GM19324 (cell line): ENCODE measurements around the gene C4orf36.
"Not testable (repeated sequence)": the region's sequence is repeated elsewhere in the genome, so short reads cannot be mapped to it uniquely, and the experiment has no call there.

Source experiments
- ATAC-seq: cut with Tn5 transposase; IDR thresholded peaks from one replicate; pipeline ENCODE4 v1.9.1; 2021; ENCODE audit warnings: mild to moderate bottlenecking, moderate library complexity; ENCODE audit not compliant: unreplicated experiment, low FRiP score

Gene C4orf36

DNA sequence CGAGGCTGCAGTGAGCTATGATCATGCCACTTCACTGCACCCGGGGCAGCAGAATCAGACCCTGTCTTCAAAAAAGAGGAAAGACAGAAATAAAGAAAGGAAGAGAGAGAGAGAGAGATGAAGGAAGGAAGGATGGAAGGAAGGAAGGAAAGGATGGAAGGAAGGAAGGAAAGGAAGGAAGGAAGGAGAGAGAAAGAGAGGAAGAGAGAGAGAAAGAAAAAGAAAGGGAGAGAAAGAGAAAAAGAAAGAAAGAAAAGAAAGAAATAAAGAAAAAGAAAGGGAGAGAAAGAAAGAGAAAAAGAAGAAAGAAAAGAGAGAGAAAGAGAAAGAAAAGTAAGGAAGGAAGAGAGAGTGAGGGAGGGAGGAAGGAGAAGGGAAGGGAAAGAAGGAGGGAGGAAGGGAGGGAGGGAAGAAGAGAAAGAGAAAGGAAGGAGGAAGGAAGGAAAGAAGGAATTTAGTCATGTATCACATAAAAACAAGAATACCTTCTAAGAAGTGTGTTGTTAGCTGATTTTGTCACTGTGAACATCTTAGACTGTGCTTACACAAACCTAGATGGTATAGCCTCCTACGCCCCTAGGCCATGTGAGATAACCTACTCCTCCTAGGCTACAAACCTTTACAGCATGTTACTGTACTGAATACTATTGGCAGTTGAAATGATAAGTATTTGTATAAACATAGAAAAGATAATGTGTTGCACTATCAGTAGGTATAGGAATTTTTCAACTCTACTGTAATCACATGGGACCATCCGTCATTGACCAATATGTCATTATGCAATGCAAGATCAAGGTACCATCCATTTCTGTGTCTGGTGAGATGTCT, 25.2 kb upstream of the C4orf36 start:
- ATAC-seq, result no peak

GRCh38 chr4:86916392-86916791, 24.2 kb upstream of the C4orf36 start:
- no peak for ATAC-seq

DNA sequence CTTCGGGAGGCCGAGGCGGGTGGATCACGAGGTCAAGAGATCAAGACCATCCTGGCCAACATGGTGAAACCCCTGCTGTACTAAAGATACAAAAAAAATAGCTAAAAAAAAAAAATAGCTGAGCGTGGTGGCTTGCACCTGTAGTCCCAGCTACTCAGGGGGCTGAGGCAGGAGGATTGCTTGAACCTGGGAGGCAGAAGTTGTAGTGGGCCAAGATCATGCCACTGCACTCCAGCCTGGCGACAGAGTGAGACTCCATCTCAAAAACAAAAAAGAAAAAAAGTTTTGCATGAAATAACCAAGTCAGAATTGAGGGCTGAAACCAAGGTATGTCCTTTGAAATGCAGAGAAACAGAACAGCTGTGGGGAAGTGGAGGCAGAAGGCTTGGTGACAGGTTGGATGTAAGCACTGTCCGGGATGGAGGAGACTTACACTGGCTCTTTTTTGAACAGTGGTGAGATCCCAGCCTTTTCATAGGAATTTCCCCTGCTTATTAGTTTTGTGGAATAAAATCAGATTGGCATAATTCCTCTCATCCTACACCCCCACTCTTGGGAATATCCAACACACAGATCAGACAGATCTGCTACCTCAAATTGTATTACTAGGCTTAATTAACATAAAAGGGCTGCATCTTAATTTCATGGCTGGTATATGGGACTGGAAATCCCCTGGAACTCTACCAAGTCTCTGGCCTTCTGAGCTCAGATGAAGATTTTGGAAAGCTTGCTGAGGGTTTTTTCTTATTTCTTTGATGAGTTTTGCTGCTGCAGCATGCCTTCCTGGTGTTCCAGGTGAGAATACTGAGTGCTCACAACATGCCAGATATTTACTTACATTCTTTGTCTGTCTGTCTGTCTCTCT, 18.8 kb upstream of the C4orf36 start:
- no peak for ATAC-seq

GRCh38 chr4:86910369-86910768, 18.1 kb upstream of the C4orf36 start:
- ATAC-seq, result no peak

DNA sequence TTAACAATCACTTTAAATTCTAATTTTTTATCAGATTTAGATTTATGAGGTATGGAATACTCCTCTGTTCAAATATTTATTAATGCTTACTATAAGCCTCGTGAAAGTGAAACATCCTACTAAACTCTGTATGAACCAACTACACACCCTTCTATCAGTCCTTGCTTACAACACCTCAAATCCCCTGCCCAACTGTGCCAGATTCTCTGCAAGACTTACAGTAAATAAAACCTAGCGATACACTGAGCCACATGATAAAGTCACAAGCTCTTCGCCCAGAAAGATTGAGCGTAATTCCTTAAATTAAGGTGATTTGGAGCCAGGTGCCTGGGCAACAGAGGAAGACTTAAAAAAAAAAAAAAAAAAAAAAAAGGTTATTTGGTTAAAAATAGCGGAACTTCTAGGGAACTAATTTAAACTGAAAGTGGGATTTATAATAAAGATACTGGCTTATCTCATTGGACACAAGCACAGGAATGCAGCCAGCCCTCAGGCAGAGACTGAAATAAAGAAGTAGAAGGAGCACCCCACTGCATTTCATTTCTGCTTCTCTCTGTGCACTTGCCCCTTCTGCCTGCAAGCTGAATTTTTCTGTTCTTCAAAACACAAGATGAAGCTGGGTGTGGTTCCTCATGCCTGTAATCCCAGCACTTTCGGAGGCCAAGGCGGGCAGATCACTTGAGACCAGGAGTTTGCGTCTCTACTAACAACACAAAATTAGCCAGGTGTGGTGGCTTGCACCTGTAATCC, 17.5 kb upstream of the C4orf36 start:
- no peak for ATAC-seq

DNA sequence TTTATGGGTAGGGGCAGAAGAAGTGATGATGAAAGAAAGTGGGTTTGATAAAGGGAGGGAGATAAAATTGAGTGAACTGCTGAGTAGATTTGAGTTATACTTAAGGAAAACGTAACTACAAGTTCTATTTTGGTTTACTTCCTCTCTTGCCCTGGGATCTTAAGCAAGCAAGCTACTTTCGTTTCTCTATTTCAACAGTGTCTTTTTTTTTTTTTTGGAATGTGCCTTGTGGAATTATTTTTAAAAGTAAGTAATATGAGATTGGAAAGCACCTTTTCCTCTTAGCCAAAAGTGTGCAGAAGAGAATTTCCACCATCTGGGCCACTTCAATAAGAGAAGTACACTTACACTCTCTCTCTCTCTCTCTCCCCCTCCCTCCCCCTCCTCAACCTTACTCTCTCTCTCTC, 16.0 kb upstream of the C4orf36 start:
- ATAC-seq, result no peak

GRCh38 chr4:86901864-86902263, 9.6 kb upstream of the C4orf36 start:
- no peak for ATAC-seq

DNA sequence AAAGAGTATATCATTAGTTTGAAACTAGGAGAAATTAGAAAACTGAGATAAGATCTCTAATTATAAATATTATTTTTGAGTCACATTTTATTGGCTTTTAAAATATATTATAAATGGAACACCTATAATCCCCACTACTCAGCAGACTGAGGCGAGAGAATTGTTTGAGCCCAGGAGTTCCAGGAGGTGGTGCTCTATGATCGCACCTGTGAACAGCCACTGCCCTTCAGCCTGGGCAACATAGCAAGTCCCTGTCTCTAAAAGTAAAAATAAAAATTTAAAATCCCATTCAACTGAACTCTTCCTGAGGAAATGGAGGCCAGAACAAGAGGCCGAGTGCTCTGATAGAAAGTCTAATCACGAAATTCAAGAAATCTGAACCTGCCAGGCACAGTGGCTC, 6.3 kb upstream of the C4orf36 start:
- no peak for ATAC-seq

DNA sequence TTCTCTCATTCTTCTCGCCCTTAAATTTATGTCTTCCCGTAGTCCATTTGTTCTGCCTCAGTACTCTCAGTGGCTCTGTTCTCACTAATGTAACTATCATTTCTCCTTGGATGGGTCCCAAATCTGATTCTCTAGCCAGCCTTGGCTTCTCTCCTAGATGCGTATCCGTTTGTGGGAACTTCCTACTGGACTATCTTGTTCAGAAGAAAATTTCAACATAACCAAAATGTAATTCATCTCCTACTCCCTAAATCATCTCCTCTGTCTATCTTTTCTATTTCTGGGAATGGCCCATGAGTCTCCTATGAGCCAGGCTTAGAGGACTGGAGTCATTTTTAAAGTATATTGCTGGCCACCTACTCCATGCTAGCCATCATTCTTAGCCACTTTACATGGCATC, 4.4 kb upstream of the C4orf36 start:
- ATAC-seq, result no peak

DNA sequence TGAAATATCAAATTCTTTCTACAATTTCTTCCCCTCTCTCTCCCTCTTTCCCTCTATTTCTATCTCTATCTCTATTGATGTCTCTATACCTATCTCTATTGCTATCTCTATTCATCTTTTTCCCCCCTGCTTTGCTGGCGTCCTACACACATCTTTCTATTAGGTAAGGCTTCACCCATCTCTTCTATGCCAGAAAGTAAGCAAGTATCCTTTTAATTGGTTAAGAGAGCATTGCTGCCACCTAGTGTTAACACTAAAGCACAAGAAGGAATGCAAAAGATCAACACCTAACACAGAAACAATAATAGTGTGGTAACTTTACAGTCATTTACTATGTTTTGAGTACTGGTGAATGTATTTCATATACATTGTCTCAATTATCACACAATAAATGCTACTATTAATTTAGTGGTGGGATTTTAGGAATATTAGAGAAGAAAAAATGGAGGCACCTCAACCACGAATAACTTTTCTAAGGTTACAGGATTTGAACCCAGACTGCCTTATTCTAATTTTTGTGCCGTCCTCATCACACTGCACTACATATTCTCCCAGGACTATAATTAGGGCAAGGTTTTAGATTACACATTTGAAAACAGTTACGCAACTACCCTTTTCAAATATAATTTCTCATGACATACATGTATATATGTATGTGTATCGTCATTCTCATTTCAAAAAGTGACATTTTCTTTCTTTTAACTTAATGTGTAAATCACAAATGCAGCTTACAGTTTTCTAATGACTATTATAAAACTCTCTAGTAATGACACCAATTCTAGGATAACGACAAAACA, 3.7 kb upstream of the C4orf36 start:
- ATAC-seq, result no peak

DNA sequence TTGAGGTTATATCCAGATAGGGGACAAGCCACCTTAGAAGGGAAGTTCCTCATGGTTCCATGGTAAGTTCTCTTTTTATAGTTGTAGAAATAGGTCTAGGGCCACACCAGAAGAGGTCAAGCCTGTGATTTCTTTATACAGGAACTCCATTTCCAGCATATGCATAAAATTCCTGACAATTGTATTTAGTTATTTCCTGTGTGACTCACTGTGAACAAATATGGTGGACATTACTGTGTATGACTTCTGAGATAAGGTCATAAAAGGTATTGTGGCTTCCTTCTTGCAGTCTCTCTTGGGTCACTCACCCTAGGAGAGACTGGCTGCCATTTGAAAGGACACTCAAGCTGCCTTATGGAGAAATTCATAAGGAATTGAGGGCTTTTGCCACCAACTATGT, 2.2 kb upstream of the C4orf36 start:
- ATAC-seq, result no peak

DNA sequence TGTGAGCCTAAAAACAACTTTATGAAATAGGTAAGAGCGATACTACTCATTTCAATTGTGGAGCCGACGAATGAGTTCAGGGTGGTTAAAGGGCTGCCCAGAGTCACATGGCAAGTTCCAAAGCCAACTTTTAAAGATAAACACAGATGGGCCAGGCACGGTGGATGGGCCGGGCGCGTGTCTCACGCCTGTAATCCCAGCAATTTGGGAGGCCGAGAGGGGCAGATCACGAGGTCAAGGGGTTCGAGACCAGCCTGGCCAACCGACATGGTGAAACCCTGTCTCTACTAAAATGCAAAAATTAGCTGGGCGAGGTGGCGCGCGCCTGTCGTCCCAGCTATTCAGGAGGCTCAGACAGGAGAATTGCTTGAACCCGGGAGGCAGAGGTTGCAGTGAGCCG, 914 bp upstream of the C4orf36 start:
- no peak for ATAC-seq

GRCh38 chr4:86892636-86892960, 376 bp upstream of the C4orf36 start:
- ATAC-seq, result no peak

- ATAC-seq, result no peak
Measured at GRCh38 chr4:86890790-86891189, 1.4 kb downstream of the C4orf36 start.

- ATAC-seq, result no peak
Measured at GRCh38 chr4:86879641-86880040, 12.6 kb downstream of the C4orf36 start.

DNA sequence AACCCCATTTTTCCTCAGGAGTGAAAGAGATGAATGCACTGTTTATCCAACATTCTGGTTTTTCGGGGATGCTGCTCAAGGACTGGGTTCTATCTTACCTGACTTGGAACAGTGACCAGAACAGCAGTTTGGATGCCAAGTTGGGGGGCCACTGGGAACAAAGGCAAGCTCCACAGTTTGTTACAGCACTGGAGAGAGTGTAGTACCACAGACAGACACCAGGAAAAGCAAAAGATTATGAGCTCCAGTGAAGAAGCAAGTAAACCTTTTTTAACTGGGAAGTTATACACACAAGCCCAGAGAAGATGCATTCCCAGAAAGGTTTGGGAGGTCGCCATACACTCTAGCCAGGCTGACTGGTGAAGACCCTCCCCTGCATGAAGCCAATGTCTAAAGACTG, 13.6 kb downstream of the C4orf36 start:
- no peak for ATAC-seq

DNA sequence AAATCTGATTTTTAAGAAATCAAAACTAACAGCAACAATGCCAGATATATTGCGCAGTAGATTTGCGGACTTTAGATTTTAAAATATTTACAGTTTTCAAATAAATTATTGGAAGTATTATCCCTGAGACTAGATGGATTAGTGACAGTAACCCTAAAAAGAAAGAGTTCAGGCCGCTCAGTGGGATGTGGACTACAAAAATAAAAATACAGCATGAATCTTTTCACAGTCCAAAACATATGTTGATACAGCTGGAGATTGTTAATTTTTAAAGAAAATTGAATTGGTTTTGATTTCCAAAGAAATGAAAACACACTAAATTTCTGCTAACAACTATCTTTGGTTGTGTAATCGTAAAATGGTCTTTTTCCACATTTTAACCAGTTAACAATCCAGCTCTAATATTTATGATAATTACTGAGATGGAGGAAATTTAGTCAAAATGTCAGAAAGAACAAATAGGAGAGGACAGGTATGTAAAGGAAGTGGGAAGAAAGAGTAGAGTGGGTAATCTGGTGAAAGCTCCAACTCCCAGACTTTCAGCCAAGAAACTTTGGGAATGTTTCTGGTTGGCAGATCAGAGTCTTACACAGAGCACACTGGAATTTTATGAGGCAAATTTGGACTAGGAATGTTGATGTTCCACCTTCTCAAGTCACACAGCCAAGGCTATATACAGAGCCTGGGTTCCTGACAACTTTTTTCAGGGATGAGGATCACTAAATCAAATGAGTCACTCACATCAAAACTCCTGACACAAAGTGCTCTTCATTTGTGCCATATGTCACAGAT, 15.1 kb downstream of the C4orf36 start:
- no peak for ATAC-seq

DNA sequence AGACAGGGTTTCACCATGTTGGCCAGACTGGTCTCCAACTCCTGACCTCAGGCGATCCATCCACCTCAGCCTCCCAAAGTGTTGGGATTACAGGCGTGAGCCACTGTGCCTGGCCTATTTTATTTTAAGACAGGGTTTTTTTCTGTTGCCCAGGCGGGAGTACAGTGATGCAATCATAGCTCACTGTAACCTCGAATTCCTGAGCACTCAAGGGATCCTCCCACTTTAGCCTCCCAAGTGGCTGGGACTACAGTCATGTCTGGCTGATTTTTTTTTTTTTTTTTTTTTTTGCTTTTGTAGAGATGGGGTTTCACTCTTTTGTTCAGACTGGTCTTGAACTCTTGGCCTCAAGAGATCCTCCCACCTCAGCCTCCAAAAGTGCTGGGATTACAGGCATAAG, 16.8 kb downstream of the C4orf36 start:
- ATAC-seq, result not testable (repeated sequence)

- ATAC-seq, result no peak
Measured at GRCh38 chr4:86872135-86872534, 20.1 kb downstream of the C4orf36 start.
